ENCODE measurements around the gene GANAB.
"Not testable (repeated sequence)": the region's sequence is repeated elsewhere in the genome, so short reads cannot be mapped to it uniquely, and the experiment has no call there.

The GANAB gene

GRCh38 chr11:62666259-62666926 lies 20.0 kb upstream of the GANAB start:
- no peak for DNase-seq

- peak; percentile 15 for DNase-seq
Observed at GRCh38 chr11:62665599-62666258, 19.3 kb upstream of the GANAB start.

DNA sequence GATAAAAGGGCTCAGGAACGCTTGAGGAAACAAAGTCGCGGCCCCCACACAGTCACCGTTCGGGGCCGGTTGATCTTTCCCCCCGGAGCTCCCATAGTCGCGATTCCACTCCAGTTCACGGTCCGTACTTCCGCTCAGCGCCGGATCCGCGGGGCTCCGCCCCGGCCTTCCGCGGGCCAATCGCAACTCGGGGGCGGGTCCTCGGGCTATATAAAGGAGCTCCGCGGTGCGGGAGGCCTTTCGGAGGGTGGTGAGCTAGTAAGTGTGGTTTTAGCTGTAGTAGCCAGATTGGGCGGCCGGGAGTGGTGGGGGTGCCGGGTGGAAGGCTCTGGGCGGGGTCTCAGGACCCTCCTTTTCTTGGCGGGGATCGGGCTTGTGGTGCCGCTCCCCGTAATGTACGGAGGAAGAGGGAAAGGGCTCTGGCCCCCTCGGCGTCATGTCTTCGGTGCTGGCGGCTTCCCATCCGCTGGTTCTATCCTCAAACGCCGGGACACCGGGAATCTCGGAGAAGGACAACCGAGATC lies 18.7 kb upstream of the GANAB start, which contains the start of the genes C11orf98 and CSKMT:
Gene C11orf98 (minus strand): TSS at position 136 of the 524 bp plus-strand sequence. CDS start 41 bp downstream, at position 95.
Gene CSKMT (plus strand): TSS at position 238 of the 524 bp plus-strand sequence. CDS start 568 bp downstream, outside the sequence.
- peak; percentile 79 for DNase-seq

- DNase-seq: peak; percentile 23
Observed at GRCh38 chr11:62664405-62665074, 18.1 kb upstream of the GANAB start.

DNA sequence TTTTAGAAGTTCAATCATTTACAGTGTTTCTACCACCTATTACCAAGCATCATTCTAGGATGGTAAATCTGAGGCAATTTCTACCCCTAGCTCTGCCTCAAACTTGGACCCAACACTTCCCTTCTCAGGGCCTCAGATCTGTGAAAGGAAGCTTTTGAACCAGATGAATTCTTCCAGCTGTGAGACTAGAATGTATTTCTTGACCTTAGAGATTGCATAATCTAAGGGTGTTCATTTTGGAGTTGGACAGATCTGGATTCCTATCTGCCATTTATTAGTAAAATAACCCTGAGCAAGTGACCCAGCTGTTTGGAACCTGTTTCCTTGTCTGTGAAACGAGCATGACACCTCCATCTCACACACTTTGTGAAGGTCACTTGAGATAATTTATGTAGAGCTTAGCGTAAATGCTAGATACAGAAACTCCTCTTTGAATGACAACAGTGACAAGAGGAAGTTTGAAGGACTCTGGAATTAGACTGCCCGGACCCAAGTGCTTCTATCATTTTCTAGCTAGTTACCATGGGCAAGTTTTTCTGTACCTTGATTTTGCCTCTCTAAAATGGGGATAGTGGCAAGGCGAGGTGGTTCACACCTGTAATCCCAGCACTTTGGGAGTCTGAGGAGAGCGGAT lies 10.5 kb upstream of the GANAB start:
- no peak for DNase-seq

DNA sequence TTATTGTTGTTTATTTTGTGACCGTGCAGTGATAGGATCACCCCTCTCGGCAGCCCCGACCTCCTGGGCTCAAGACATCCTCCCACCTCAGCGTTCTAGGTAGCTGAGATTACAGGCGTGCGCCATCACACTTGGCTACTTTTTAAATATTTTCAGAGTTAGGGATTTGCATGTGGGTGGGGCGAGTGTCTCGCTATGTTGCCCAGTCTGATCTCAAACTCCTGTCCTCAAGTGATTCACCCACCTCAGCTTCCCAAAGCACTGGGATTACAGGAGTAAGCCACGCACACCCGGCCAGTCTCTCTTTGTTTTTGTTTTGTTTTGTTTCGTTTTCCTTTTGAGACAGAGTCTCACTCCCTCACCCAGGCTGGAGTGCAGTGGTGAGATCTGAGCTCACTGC lies 7.9 kb upstream of the GANAB start:
- no peak for DNase-seq

DNA sequence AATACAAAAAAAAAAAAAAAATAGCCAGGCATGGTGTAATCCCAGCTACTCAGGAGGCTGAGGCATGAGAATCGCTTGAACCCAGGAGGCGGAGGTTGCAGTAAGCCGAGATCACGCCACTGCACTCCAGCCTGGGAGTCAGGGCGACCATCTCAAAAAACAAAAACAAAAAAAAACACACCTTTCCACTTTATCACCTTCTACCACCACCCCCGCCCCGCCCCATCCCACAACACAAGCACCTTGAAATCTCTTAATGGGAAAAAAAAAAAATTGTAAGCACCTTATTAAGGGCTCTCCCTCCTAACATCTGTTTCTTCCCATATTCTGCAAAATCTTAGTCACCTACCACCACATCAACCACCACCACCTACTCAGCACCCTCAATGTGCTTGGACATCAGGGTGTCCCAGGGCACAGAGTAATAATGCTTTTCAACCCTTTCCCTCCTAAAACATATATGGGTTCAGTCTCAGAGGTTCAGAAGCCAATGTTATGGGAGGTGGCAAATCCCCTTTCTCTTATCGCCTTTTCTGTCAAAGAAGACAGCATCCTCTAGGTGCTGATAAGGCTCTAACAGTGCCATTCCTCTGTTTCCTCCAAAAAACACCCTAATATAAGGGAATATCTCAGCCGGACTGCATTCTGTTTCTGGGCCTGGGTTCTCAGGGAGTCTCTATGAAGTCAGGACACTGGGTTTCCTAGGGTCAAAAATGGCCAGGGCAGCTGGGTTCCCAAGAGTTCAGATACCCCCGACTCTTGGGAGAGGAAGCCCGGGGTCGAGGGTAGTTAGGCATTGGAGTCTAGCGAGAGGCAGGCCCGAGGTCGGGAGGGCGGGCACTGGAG lies 6.0 kb upstream of the GANAB start:
- DNase-seq: no peak

DNA sequence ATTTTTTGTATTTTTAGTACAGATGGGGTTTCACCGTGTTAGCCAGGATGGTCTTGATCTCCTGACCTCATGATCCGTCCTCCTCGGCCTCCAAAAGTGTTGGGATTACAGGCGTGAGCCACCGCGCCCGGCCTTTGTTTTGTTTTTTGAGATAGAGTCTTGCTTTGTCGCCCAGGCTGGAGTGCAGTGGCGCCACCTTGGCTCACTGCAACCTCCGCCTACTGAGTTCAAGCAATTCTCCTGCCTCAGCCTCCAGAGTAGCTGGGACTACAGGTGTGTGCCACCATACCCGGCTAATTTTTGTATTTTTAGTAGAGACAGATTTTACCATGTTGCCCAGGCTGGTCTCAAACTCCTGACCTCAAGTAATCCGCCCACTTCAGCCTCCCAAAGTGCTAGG lies 3.9 kb upstream of the GANAB start:
- DNase-seq: not testable (repeated sequence)

- no peak for DNase-seq
Observed at GRCh38 chr11:62649486-62649885, 3.1 kb upstream of the GANAB start.

GRCh38 chr11:62648967-62649364 lies 2.6 kb upstream of the GANAB start:
- no peak for DNase-seq

- DNase-seq: no peak
Observed at GRCh38 chr11:62648185-62648966, 2.0 kb upstream of the GANAB start.

DNA sequence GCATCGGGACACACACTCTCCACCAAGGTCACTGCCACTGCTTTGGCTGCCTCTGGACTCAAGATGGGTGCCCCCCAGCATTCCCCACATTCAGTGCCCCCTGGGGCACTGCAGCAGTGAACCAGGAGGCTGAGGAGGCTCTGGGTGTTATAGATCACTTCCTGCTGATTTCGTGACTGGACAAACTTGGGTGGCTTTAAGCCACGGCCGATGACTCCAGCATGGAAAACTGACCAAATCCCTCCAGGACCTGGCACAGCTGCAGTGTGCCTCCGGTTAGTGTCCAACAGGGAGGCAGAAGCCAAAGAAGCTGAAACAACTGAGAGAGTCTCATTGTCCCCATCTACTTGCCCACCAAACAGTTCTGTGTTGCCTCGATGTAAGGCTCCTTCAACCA lies 1.2 kb upstream of the GANAB start:
- DNase-seq: no peak

DNA sequence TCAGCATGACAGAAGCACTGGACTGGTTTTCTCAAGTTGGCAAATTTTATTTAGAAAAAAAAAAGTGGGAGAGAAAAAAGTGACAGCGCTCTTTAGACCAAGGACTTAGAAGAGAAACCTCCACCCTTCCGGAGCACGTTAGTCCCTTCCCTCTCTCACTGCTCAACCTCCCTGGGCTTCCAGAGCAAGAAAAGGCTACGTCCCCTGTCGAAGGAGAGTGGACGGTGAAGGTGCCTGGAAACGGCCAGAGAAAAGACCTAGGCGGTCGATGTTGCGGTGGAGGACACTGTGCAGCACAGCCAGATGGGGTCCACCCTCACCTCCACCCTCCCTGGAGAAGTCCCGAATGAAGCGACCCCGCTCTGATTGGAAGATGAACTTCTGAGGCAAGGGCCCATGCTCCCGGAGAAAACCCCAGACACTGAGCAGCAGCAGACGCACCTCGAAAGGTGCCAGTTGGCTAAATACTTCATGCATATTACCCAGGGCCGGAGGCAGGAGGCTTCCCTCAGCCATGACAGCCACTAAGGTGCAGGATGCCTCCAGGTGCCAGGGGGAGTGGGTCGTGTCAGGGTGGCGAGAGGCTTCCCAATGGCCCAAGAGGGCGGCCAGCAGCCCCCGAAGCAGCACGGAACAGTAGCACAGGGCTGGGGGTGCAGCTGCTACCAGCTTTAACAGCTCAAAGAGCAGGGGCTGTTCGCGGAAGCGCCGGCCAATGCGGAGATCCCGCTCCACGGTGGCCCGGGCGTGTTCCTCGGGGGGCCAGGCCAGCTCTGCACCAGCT lies 604 bp upstream of the GANAB start:
- DNase-seq: no peak

- DNase-seq: no peak
Observed at GRCh38 chr11:62645671-62645945, 805 bp downstream of the GANAB start.

DNA sequence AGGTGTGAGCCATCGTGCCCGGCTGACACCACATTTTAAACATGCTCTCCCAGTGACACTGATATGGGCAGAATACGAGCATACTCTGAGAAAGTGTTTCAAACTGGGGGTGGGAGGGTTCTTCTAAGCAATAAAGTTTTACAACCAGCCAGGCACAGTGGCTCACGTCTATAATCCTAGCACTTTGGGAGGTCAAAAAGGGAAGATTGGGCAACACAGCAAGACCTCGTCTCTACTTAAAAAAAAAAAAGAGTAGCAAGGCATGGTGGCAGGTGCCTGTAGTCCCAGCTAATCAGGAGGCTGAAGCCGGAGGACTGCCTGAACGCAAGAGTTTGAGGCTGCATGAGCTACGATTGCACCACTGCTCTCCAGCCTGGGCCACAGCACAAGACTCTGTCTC lies 2.2 kb downstream of the GANAB start:
- DNase-seq: no peak

- DNase-seq: no peak
Observed at GRCh38 chr11:62632492-62632891, 13.9 kb downstream of the GANAB start.

- DNase-seq: no peak
Observed at GRCh38 chr11:62627713-62628112, 18.7 kb downstream of the GANAB start.

DNA sequence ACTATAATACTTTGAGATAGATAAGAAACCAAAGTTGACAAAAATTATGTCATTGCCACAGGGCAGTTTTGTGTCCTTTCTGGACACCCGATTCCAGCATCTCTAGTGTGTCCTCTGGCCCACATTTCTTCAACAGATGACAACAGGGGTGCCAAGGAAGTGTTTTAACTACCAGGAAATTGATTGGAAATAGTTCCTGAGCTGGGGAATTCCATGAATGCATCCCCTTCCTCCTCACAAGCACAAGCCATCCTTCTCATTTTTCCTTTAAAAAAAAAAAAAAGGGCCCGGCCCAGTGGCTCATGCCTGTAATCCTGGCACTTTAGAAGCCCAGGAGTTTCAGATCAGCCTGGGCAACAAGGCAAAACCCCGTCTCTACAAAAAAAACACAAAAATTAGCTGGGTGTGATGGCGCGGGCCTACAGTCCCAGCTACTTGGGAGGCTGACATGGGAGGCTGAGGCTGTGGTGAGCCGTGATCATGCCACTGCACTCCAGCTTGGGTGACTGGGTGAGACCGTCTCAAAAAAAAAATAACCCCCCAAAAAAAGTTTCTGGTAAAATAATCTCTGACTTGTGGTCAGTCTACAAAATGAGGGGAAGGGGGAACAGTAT lies 23.8 kb downstream of the GANAB start:
- DNase-seq: no peak

GRCh38 chr11:62621567-62622470 lies 24.6 kb downstream of the GANAB start, which contains the start of gene B3GAT3:
Gene B3GAT3, minus strand, starts transcription at chr11:62621986. Its CDS starts 39 bp downstream, at chr11:62621947.
- peak; percentile 94 for DNase-seq
